Adrenal gland (tissue), 5 donors: ENCODE results near the gene KDM6A.

ENCODE experiments used
- CTCF ChIP-seq, 6 experiments: fragments of 450-650 bp in 4 of 6; fragments of 200-600 bp in 2 of 6; sonication (generic) in 1 of 6; IDR thresholded peaks; 1 replicate in 5 of 6; 2 replicates in 1 of 6; pipeline versions ENCODE4 v1.5.1 to v1.8.0; 2016 to 2021; ENCODE audit warnings: antibody characterized with exemption in 6 of 6, mild to moderate bottlenecking in 2 of 6, moderate library complexity in 1 of 6
- POLR2A ChIP-seq, 2 donors: fragments of 450-650 bp; IDR thresholded peaks; one replicate each; pipeline ENCODE4 v1.6.1; 2017; ENCODE audit warnings: antibody characterized with exemption in 2 of 2, mild to moderate bottlenecking in 2 of 2, moderate library complexity in 1 of 2
- donor health status: DM: no; HTN: no; CAD: no.

GRCh38 chrX:45056428-45057145 is 183.6 kb downstream of the KDM6A start:
- TF ChIP-seq CTCF (IDR thresholded peaks at IDR 0.05) (no peak), POLR2A (IDR thresholded peaks at IDR 0.05) (no peak)
